ENCODE data around the gene DHX30.

DHX30 gene

GRCh38 chr3:47852604-47853602 lies 50.0 kb downstream of the DHX30 start:
- Histone ChIP-seq H3K4me1 (ENCODE audit: control insufficient read depth in 1 of 2, insufficient read depth in 1 of 2, low read depth in 1 of 2, low read length in 1 of 2) (peaks cover 0 to 8% of the 10 kb centered on the region in 2 experiments), H3K27me3 (no peaks in the 10 kb centered on the region), H3K36me3 (peaks cover 90% of the 10 kb centered on the region), H3K4me3 (ENCODE audit: low read depth in 1 of 2, low read length in 1 of 2) (no peak overlapping the region), H3K9me3 (no peaks in the 10 kb centered on the region), H3K27ac (no peak overlapping the region)
- TF ChIP-seq CTCF (IDR thresholded peaks at IDR 0.05) = no peak

GRCh38 chr3:47854267-47854666 lies 51.3 kb downstream of the DHX30 start:
- Histone ChIP-seq H3K9me3 (no peaks in the 10 kb centered on the region), H3K27ac (no peak overlapping the region), H3K4me1 (ENCODE audit: control insufficient read depth in 1 of 2, insufficient read depth in 1 of 2, low read depth in 1 of 2, low read length in 1 of 2) (peaks cover 0 to 8% of the 10 kb centered on the region in 2 experiments), H3K4me3 (ENCODE audit: low read depth in 1 of 2, low read length in 1 of 2) (no peak overlapping the region), H3K36me3 (peaks cover 76% of the 10 kb centered on the region), H3K27me3 (no peaks in the 10 kb centered on the region)
- no peak for TF ChIP-seq CTCF (IDR thresholded peaks at IDR 0.05)

GRCh38 chr3:47854720-47855455 lies 52.0 kb downstream of the DHX30 start:
- Histone ChIP-seq H3K36me3 (peaks cover 72% of the 10 kb centered on the region), H3K4me3 (ENCODE audit: low read depth in 1 of 2, low read length in 1 of 2) (no peak overlapping the region), H3K9me3 (no peaks in the 10 kb centered on the region), H3K27ac (no peak overlapping the region), H3K27me3 (no peaks in the 10 kb centered on the region), H3K4me1 (ENCODE audit: control insufficient read depth in 1 of 2, insufficient read depth in 1 of 2, low read depth in 1 of 2, low read length in 1 of 2) (peaks cover 0 to 8% of the 10 kb centered on the region in 2 experiments)
- TF ChIP-seq CTCF (IDR thresholded peaks at IDR 0.05) = no peak

GRCh38 chr3:47855461-47856383 lies 52.8 kb downstream of the DHX30 start:
- no peak overlapping the region for H3K27ac ChIP-seq

More at GRCh38 chr3:47855461-47856383, 52.8 kb downstream of the DHX30 start:
- H3K9me3 ChIP-seq = no peaks in the 10 kb centered on the region
- H3K36me3 ChIP-seq = peaks cover 68% of the 10 kb centered on the region
- H3K4me3 ChIP-seq (ENCODE audit: low read depth in 1 of 2, low read length in 1 of 2) = no peak overlapping the region
- H3K4me1 ChIP-seq (ENCODE audit: control insufficient read depth in 1 of 2, insufficient read depth in 1 of 2, low read depth in 1 of 2, low read length in 1 of 2) = peaks cover 0 to 7% of the 10 kb centered on the region in 2 experiments
- TF ChIP-seq CTCF (IDR thresholded peaks at IDR 0.05) = no peak
- no peaks in the 10 kb centered on the region for H3K27me3 ChIP-seq
